Kidney (tissue), 14 donors: ENCODE results near the gene GPC3. TPM values are rescaled to one million over a fixed set of nuclear protein-coding genes. Genes with fewer than 3 reads are reported as not detected.
"Not testable (repeated sequence)": the region's sequence is repeated elsewhere in the genome, so short reads cannot be mapped to it uniquely, and the experiment has no call there.

ENCODE experiments used
- DNase-seq, 5 donors: peaks; one replicate each; pipeline ENCODE4 v3.0.0-alpha.2; 2013 to 2020
- FAIRE-seq: peaks from 2 replicates; lab custom pipeline; 2012; peaks lifted over from hg19 to GRCh38; lab: Jason Lieb, UNC
- H3K27ac ChIP-seq, 2 donors: one replicate each; pipeline ENCODE4 v1.7.0; 2013; ENCODE audit warnings: low read depth in 2 of 2, low read length in 2 of 2, inconsistent platforms in 1 of 2
- H3K27me3 ChIP-seq: one replicate; pipeline ENCODE4 v1.7.1; 2013; ENCODE audit warnings: low read length, inconsistent platforms; ENCODE audit not compliant: control insufficient read depth, insufficient read depth
- H3K36me3 ChIP-seq, 3 donors: one replicate each; pipeline versions ENCODE4 v1.7.0 to v1.7.1; 2013; ENCODE audit warnings: low read length in 3 of 3, control low read depth in 1 of 3, inconsistent platforms in 1 of 3; ENCODE audit not compliant: insufficient read depth in 3 of 3, control insufficient read depth in 2 of 3
- H3K4me1 ChIP-seq, 3 donors: one replicate each; pipeline versions ENCODE4 v1.7.0 to v1.7.1; 2013; ENCODE audit warnings: low read length in 3 of 3, inconsistent platforms in 1 of 3, low read depth in 1 of 3; ENCODE audit not compliant: control insufficient read depth in 2 of 3, insufficient read depth in 2 of 3
- H3K4me3 ChIP-seq, 3 donors: one replicate each; pipeline versions ENCODE4 v1.7.0 to v1.8.1; 2013; ENCODE audit warnings: low read length in 3 of 3, control low read depth in 1 of 3, inconsistent platforms in 1 of 3
- H3K9ac ChIP-seq, 3 donors: one replicate each; pipeline versions ENCODE4 v1.7.0 to v1.7.1; 2013; ENCODE audit warnings: low read length in 3 of 3, control low read depth in 1 of 3, inconsistent platforms in 1 of 3
- H3K9me3 ChIP-seq, 3 donors: one replicate each; pipeline versions ENCODE4 v1.7.0 to v1.7.1; 2013; ENCODE audit warnings: low read length in 3 of 3, control low read depth in 1 of 3, inconsistent platforms in 1 of 3; ENCODE audit not compliant: control insufficient read depth in 2 of 3, insufficient read depth in 1 of 3
- CTCF ChIP-seq: IDR thresholded peaks from 3 replicates; pipeline ENCODE4 v1.5.1; 2012; ENCODE audit warnings: mild to moderate bottlenecking, moderate library complexity, borderline replicate concordance; ENCODE audit not compliant: insufficient read depth; ENCODE audit errors: extremely low read depth
- intact Hi-C: fragments of 100-400 bp; cut with DNase I; formaldehyde crosslinking; loops from one replicate; pipeline ENCODE4 v1.11.1; 2022
- polyA plus RNA-seq: library from polyadenylated mRNA; stranded (reverse); fragments of 350-450 nt; fragmentation: Illumina TruSeq; extraction: RNeasy Lipid Tissue Mini Kit (QIAGEN cat#74804); gene quantifications from one replicate; pipeline ENCODE4 v1.2.3, GENCODE V29; 2014; ENCODE audit warnings: low read depth, low replicate concordance; ENCODE audit not compliant: insufficient read depth
- total RNA-seq: library from RNA; stranded (reverse); fragmentation: NEBNext Ultra II Directional; extraction: Animal tissue kit (Norgen Biotek cat#: 25700); gene quantifications from one replicate; pipeline ENCODE4 v1.2.1, GENCODE V29; 2021
- donor health status: control.
- donor health status: control.
- donor health status: control.
- donor health status: control.
- donor health status: control.
- donor health status: DM: yes; HTN: yes; CAD: no.
- donor health status: Normal renal cell carcinoma (clear cell type).

Gene GPC3
- total and polyA plus RNA-seq, 2 donors from 2014 or later = 43.0 to 52.5 TPM

- no peaks in the 10 kb centered on the region for H3K4me1 ChIP-seq
- H3K9me3 ChIP-seq = no peaks in the 10 kb centered on the region
- no peak for DNase-seq
- H3K4me3 ChIP-seq = no peak overlapping the region
- no peak overlapping the region for H3K27ac ChIP-seq
- H3K36me3 ChIP-seq = no peaks in the 10 kb centered on the region
- FAIRE-seq = peak; percentile 27
- no peak overlapping the region for H3K9ac ChIP-seq
- intact Hi-C loops = no loop called here
- no peaks in the 10 kb centered on the region for H3K27me3 ChIP-seq
- TF ChIP-seq CTCF = no peak
Measured at GRCh38 chrX:133633162-133633561, 352.2 kb downstream of the GPC3 start.

GRCh38 chrX:133630362-133630761, 355.0 kb downstream of the GPC3 start:
- FAIRE-seq = no peak

GRCh38 chrX:133627673-133628072, 357.7 kb downstream of the GPC3 start:
- H3K27ac ChIP-seq = no peak overlapping the region
- DNase-seq (no peak), FAIRE-seq (no peak)
- no peaks in the 10 kb centered on the region for H3K4me1 ChIP-seq
- H3K27me3 ChIP-seq = no peaks in the 10 kb centered on the region
- H3K4me3 ChIP-seq = no peak overlapping the region
- no peaks in the 10 kb centered on the region for H3K36me3 ChIP-seq
- H3K9me3 ChIP-seq = no peaks in the 10 kb centered on the region
- no peak overlapping the region for H3K9ac ChIP-seq
- no peak for TF ChIP-seq CTCF
- intact Hi-C loops = no loop called here

More at GRCh38 chrX:133630362-133630761, 355.0 kb downstream of the GPC3 start:
- Histone ChIP-seq H3K9ac (no peak overlapping the region), H3K4me3 (no peak overlapping the region), H3K27ac (no peak overlapping the region), H3K4me1 (no peaks in the 10 kb centered on the region), H3K36me3 (no peaks in the 10 kb centered on the region), H3K9me3 (no peaks in the 10 kb centered on the region), H3K27me3 (no peaks in the 10 kb centered on the region)
- peak in 1 of 5 donors; percentile 7 for DNase-seq
- intact Hi-C loops = no loop called here
- TF ChIP-seq CTCF = no peak

GRCh38 chrX:133621384-133621783, 364.0 kb downstream of the GPC3 start:
- FAIRE-seq, H3K27me3 ChIP-seq, intact Hi-C loops, H3K4me3 ChIP-seq, DNase-seq, H3K9ac ChIP-seq, H3K9me3 ChIP-seq, H3K4me1 ChIP-seq, H3K36me3 ChIP-seq, H3K27ac ChIP-seq: not testable (repeated sequence)
